ENCODE data around the gene RGS5.

Gene RGS5

DNA sequence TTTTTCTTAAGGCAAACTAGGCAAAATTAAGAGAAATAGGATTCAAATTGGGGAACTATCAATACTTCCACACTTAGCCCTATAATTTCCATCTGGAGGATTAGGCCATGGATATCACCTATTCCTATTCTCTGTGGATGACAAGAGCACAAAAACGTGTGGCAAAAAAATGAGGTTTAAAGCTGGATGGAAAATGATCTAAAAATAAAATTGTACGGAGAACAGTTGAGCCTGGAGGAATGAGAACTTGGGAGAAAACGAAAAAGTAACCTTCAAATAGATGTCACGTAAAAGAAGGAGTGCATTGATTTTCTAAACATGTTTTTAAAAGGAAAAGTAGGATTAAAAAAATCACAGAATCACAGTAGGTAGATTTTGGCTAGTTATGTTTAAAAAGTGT is 77.9 kb downstream of the RGS5 start:
- Histone ChIP-seq H3K4me1 (ENCODE audit: low read length) (no peaks in the 10 kb centered on the region), H3K27ac (ENCODE audit: low read length) (no peak overlapping the region), H2AFZ (ENCODE audit: low read length) (no peak overlapping the region), H3K36me3 (replicated peaks; ENCODE audit: insufficient read depth, low read length) (no peaks in the 10 kb centered on the region), H3K9ac (ENCODE audit: low read length) (no peak overlapping the region), H3K9me2 (replicated peaks; ENCODE audit: insufficient read depth, low read length) (no peaks in the 10 kb centered on the region), H3K4me2 (ENCODE audit: low read depth, low read length) (no peak overlapping the region), H3K4me3 (ENCODE audit: low read length) (no peak overlapping the region), H3K27me3 (replicated peaks; ENCODE audit: insufficient read depth, low read length) (no peaks in the 10 kb centered on the region), H4K20me1 (ENCODE audit: insufficient read depth, low read length) (no peaks in the 10 kb centered on the region), H3F3A (ENCODE audit: insufficient read depth, low read length) (no peaks in the 10 kb centered on the region), H3K9me3 (replicated peaks; ENCODE audit: insufficient read depth, low read length) (no peaks in the 10 kb centered on the region), H3K79me2 (ENCODE audit: low read length) (no peaks in the 10 kb centered on the region)
- TF ChIP-seq EZH2phosphoT487 (IDR thresholded peaks at IDR 0.05; ENCODE audit: low read length) (no peak), EZH2 (optimal IDR thresholded peaks at IDR 0.05; ENCODE audit: low read depth, low read length) (no peak)
- TF ChIP-seq, protein P1, sequence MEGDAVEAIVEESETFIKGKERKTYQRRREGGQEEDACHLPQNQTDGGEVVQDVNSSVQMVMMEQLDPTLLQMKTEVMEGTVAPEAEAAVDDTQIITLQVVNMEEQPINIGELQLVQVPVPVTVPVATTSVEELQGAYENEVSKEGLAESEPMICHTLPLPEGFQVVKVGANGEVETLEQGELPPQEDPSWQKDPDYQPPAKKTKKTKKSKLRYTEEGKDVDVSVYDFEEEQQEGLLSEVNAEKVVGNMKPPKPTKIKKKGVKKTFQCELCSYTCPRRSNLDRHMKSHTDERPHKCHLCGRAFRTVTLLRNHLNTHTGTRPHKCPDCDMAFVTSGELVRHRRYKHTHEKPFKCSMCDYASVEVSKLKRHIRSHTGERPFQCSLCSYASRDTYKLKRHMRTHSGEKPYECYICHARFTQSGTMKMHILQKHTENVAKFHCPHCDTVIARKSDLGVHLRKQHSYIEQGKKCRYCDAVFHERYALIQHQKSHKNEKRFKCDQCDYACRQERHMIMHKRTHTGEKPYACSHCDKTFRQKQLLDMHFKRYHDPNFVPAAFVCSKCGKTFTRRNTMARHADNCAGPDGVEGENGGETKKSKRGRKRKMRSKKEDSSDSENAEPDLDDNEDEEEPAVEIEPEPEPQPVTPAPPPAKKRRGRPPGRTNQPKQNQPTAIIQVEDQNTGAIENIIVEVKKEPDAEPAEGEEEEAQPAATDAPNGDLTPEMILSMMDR (IDR thresholded peaks at IDR 0.05; ENCODE audit: low read length): no peak
- no peak for DNase-seq

GRCh38 chr1:163120372-163120771 is 82.3 kb downstream of the RGS5 start:
- no peak for DNase-seq
- no peak overlapping the region for H3K4me3 ChIP-seq (ENCODE audit: low read length)
- no peak overlapping the region for H2AFZ ChIP-seq (ENCODE audit: low read length)
- H4K20me1 ChIP-seq (ENCODE audit: insufficient read depth, low read length): no peaks in the 10 kb centered on the region
- H3K9me3 ChIP-seq (replicated peaks; ENCODE audit: insufficient read depth, low read length): no peaks in the 10 kb centered on the region
- TF ChIP-seq EZH2 (optimal IDR thresholded peaks at IDR 0.05; ENCODE audit: low read depth, low read length): no peak
- TF ChIP-seq, protein P1 (IDR thresholded peaks at IDR 0.05; ENCODE audit: low read length): no peak
- no peak for TF ChIP-seq EZH2phosphoT487 (IDR thresholded peaks at IDR 0.05; ENCODE audit: low read length)
- no peaks in the 10 kb centered on the region for H3K9me2 ChIP-seq (replicated peaks; ENCODE audit: insufficient read depth, low read length)
- no peaks in the 10 kb centered on the region for H3F3A ChIP-seq (ENCODE audit: insufficient read depth, low read length)
- no peak overlapping the region for H3K4me2 ChIP-seq (ENCODE audit: low read depth, low read length)
- no peak overlapping the region for H3K27ac ChIP-seq (ENCODE audit: low read length)
- no peaks in the 10 kb centered on the region for H3K4me1 ChIP-seq (ENCODE audit: low read length)
- H3K36me3 ChIP-seq (replicated peaks; ENCODE audit: insufficient read depth, low read length): no peaks in the 10 kb centered on the region
- no peaks in the 10 kb centered on the region for H3K79me2 ChIP-seq (ENCODE audit: low read length)
- no peak overlapping the region for H3K9ac ChIP-seq (ENCODE audit: low read length)
- H3K27me3 ChIP-seq (replicated peaks; ENCODE audit: insufficient read depth, low read length): no peaks in the 10 kb centered on the region

DNA sequence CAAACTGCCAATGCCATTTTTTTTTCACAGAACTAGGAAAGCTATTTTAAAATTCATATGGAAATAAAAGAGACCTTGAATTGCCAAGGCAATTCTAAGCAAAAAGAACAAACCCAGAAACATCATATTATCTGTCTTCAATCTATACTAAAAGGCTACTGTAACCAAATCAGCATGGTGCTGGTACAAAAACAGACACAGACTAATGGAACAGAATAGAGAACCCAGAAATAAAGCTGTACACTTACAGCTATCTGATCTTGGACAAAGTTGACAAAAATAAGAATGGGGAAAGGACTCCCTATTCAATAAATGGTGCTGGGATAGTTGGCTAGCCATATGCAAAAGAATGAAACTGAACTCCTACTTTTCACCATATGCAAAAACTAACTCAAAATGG is 83.0 kb downstream of the RGS5 start:
- Histone ChIP-seq H3K4me1 (ENCODE audit: low read length) (no peaks in the 10 kb centered on the region), H4K20me1 (ENCODE audit: insufficient read depth, low read length) (no peaks in the 10 kb centered on the region), H3K9me3 (replicated peaks; ENCODE audit: insufficient read depth, low read length) (no peaks in the 10 kb centered on the region), H3K79me2 (ENCODE audit: low read length) (no peaks in the 10 kb centered on the region), H3K9me2 (replicated peaks; ENCODE audit: insufficient read depth, low read length) (no peaks in the 10 kb centered on the region), H3K4me2 (ENCODE audit: low read depth, low read length) (no peak overlapping the region), H3K4me3 (ENCODE audit: low read length) (no peak overlapping the region), H3K9ac (ENCODE audit: low read length) (no peak overlapping the region), H2AFZ (ENCODE audit: low read length) (no peak overlapping the region), H3K27me3 (replicated peaks; ENCODE audit: insufficient read depth, low read length) (no peaks in the 10 kb centered on the region), H3K27ac (ENCODE audit: low read length) (no peak overlapping the region), H3K36me3 (replicated peaks; ENCODE audit: insufficient read depth, low read length) (no peaks in the 10 kb centered on the region), H3F3A (ENCODE audit: insufficient read depth, low read length) (no peaks in the 10 kb centered on the region)
- TF ChIP-seq, protein P1 (IDR thresholded peaks at IDR 0.05; ENCODE audit: low read length): no peak
- TF ChIP-seq EZH2 (optimal IDR thresholded peaks at IDR 0.05; ENCODE audit: low read depth, low read length): no peak
- no peak for TF ChIP-seq EZH2phosphoT487 (IDR thresholded peaks at IDR 0.05; ENCODE audit: low read length)
- no peak for DNase-seq
